NCI-H2107 treated with DMSO at 0.1 percent for 48 hours (cell line): ENCODE results near the gene RAB9B.
A peak's percentile ranks its signal among the peaks of the same experiment; 100 is the strongest.
"Not testable (repeated sequence)": the region's sequence is repeated elsewhere in the genome, so short reads cannot be mapped to it uniquely, and the experiment has no call there.

Experiments used
- DNase-seq: peaks from one replicate; lab custom pipeline; 2025; ENCODE audit not compliant: unreplicated experiment; lab: John Stamatoyannopoulos, UW

RAB9B gene

DNA sequence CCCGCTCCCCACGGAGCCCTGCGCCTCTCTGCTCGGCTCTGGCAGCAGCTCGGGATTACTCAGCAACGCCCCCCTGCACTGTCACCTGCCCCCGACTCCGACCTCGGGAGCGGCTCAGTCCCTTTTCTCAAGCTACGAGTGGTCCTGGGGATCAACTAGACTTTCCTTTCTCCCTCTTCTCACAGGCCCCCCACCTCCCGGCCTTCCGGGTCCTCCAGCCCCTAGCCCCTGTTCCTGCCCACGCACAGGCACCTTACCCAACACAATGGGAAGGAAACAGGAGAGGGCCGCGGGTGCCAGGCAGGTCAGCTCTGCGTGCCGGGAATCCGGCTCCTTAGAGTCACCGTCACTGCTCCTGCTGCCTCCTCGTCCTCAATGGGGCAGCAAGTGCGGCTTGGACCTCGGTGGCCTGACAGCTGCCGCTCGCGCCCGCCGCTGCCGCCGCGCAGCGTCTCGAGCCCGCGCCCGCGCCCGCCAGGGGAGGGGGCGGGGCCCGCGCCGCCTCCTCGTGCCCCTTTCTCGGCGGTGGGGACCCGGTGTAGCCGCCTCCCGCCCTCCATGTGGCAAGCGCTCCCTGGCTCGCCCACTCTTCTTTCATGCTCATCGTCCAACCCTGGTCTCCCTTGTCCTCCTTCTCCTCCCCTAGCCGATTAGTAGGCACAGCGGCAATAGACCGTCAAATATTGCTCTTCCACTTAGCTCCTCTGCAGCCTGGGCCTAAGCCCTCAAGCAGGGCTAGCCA lies at the start of gene RAB9B:
RAB9B (minus strand) TSS at position 455 of the 742 bp plus-strand sequence. CDS start 6,473 bp downstream, outside the sequence.
- peak; percentile 41 for DNase-seq

GRCh38 chrX:103879339-103879738 lies 47.3 kb upstream of the RAB9B start:
- no peak for DNase-seq

- no peak for DNase-seq
These were observed 46.5 kb upstream of the RAB9B start for GRCh38 chrX:103878466-103879122.

- no peak for DNase-seq
These were observed 45.5 kb upstream of the RAB9B start for GRCh38 chrX:103877571-103877970.

DNA sequence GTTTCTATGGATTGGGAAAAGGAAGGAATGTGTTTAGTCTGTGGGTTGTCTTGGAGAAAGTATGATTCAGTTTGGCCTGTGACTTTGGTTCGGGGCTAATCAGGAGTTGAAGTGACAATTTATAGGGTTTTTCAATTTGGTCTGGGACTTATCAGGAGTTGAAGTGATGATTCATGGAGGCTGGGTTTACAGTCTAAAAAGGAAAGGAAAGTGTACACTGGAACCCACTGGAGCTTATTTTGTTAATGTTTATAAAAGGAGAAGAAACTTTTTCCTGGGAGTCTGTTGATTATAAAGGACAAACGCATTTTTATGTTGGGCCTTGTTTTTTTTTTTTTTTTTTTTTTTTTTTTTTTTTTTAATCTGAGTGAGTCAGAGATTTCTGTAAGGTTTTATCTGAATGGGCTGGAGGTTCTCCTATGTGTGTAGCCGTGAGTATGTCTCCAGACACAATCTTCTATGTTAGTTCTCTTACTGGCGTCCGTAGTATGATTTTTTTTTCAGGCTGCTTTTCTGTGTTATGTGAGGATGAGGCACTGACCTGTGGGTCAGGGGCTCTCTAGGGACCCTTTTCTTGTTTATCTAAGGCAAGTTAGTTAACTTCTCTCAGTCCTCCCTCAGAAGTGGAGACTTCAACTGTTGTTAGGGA lies 33.0 kb upstream of the RAB9B start:
- no peak for DNase-seq

GRCh38 chrX:103864149-103864548 lies 32.1 kb upstream of the RAB9B start:
- DNase-seq, result no peak

- no peak for DNase-seq
These were observed 29.1 kb upstream of the RAB9B start for GRCh38 chrX:103861200-103861599.

GRCh38 chrX:103849558-103849957 lies 17.5 kb upstream of the RAB9B start:
- no peak for DNase-seq

- DNase-seq, result no peak
These were observed 15.3 kb upstream of the RAB9B start for GRCh38 chrX:103847174-103847870.

DNA sequence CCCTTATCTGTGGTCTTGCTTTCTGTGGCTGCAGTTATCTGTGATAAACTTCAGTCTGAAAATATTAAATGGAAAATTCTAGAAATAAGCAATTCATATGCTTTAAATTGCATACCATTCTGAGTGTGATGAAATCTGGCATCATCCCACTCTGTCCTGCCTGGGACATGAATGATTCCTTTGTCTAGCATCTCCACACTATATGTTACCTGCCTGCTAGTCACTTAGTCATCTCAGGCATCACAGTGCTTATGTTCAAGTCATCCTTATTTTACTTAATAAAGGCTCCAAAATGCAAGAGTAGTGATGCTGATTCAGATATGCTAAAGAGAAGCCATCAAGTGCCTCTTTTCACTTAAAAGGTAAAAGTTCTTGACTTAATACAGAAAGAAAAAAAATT lies 14.3 kb upstream of the RAB9B start:
- no peak for DNase-seq

DNA sequence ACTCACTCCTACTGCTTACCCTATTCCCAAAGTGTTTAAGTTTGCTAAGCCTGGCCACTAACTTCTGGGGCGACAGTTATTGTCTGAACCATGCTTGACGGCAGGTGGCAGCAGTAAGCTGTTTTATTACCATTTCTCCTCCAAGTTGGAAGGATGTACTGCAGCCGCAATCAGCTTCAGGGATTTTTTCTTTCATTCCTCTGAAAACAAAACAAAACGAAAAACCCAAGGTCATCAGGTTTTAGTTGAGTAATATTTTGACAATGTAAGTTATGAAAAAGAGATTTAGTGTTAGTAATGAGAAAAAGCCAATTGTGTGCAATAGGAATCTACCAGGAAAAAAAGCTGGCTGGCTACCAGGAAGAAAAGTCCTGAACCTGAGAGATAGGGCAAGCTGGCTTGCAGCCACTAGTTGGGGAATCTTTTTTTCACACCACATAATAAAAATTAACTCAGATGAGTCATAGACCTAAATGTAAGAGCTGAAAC lies 13.2 kb upstream of the RAB9B start:
- peak; percentile 17 for DNase-seq

DNA sequence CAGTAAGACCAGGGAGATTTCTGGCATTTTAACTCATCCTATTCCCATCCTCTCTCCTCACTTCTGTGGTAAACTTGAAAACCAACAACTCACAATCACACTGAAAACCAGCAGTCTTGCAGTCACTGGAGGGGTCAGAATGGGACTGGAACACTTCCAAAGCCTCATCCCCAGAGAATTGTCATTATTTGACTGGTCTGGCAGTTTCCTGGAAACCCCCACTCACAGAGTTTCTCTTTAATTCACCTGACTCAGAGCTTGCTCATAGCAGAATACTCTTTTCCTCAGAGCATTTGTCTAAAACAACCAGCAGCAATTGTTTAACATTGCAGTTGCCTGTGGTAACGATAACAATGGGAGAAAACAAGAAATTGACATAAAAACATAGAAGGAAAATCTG lies 7.3 kb upstream of the RAB9B start:
- DNase-seq, result no peak

DNA sequence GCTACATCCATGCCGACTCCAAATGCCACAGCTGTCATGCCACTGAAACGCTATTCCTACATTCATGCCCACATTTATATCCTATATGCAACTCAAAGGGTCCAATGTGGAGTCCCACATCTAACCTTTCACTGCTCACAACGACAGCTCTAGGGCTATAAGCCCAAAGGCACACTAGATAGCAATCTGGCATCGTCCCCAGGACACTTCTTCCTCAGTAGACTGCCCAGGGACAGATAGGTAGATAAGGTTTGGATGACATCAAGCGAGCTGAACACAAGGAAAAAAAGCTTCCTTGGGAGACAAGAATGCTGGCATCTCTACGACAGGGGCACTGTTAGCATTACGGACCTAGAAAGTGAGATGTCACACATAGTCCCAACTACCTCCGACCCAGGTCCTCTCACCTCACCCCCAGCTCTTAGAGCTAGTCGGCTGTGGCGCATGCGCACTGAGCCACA lies 685 bp downstream of the RAB9B start:
- DNase-seq, result peak; percentile 69

DNA sequence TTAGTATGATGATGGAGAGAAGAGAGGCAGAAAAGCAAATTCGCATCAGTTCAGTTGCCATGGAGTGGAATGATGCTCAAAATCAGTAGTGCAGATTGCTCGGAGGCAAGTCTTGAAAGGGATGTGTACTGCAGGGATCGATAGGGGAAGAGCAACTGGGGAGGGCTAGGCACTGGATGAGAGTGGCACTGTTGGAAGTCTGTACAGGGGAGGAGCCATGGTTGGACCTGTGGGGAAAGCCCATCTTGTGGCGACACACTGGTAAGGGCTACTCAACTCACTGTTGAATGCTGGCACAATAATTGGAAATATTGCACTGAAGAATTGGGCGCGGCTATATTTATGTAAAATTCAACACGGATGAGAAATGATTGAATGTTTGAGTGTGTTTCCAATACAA lies 1.2 kb downstream of the RAB9B start:
- no peak for DNase-seq

- DNase-seq, result no peak
These were observed 3.5 kb downstream of the RAB9B start for GRCh38 chrX:103828529-103828928.

DNA sequence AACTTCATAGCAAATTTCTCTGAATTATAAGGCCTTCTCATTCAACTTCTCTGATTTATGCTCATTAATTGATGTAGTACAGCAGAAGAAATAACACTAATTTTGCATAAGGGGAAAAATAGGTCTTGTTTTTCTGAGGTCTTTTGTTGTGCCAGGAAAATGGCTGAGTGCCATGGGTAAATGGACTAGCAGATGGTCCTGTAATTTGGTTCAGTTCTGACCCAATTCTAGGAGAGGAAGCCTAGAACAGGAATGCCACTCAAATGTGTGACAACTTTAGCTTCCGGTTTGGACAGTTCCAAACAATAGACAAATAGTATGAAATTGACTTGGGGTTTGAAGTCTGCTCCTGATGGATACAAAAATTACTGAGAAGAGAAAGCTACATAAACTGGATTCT lies 6.2 kb downstream of the RAB9B start:
- no peak for DNase-seq

- DNase-seq, result no peak
These were observed 8.5 kb downstream of the RAB9B start for GRCh38 chrX:103823591-103823990.

GRCh38 chrX:103820802-103821201 lies 11.3 kb downstream of the RAB9B start:
- DNase-seq, result not testable (repeated sequence)

DNA sequence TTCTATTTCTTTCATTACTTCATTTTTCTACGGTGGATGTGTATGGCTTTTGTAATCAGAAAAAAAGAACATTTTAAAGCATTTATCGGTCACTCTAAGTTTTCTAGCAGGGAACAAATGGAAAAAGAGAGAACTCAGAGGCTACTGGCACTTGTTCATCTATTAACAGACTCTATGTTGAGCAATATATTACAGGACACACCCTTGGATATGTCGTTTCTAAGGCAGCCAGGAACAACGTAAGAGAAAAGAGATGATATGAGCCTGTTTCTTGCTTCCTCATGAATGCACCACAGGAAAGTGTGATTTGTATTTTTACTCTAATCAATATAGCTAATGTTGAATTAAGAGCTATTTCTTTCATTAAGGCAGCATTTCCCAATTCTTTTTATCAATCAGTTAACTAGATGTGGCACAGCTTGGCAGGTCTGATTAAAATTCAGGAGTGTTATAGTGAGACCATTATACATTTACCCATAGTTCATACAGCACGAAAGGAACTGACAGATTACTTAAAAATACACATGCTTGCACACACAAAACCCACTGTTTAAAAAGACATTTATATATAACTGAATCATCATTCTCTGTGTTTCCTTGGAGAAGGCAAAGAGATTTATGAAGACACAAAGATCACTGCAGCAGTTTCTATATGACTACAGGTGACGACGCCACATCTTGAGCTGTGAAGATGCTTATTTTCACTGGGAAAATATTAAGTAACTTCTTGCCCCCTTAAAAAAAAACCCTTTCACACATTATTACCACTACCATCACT lies 13.0 kb downstream of the RAB9B start:
- DNase-seq, result no peak

DNA sequence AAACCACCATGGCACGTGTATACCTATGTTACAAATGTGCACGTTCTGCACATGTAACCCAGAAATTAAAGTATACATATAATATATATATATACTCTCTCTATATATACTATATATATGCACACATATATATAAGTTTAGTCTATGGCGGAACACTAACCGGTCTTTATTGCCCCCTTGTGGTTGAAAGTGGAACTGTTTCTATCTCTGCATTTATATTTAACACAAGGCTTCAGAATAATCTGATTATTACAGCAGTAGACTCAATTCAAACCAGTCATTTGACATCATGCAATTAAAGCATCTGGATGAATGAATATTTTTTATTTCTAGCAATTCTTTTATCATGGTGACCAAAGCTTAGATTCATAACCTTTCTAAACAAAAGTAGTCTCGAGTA lies 14.6 kb downstream of the RAB9B start:
- peak; percentile 53 for DNase-seq
